Hepatocyte (in vitro differentiated cells): ENCODE measurements around the gene TGFB3. TPM values are rescaled to one million over a fixed set of nuclear protein-coding genes. Genes with fewer than 3 reads are reported as not detected.
A peak's percentile ranks its signal among the peaks of the same experiment; 100 is the strongest.

Experiments used
- DNase-seq: peaks from one replicate; pipeline ENCODE4 v3.0.0-alpha.2; 2016; ENCODE audit warnings: low spot score
- H2AFZ ChIP-seq: fragments of 200-600 bp; sonication (generic); 2 replicates; pipeline ENCODE4 v1.6.0; 2016; ENCODE audit warnings: antibody characterized with exemption, mild to moderate bottlenecking
- H3K27ac ChIP-seq: fragments of 200-600 bp; sonication (generic); 2 replicates; pipeline ENCODE4 v1.5.1; 2016; ENCODE audit warnings: mild to moderate bottlenecking
- H3K27me3 ChIP-seq: fragments of 200-600 bp; sonication (generic); 2 replicates; pipeline ENCODE4 v1.6.1; 2016
- H3K36me3 ChIP-seq: fragments of 200-600 bp; sonication (generic); replicated peaks from 2 replicates; pipeline ENCODE4 v1.5.1; 2016; ENCODE audit warnings: low read depth; ENCODE audit not compliant: insufficient read depth
- H3K4me1 ChIP-seq: fragments of 200-600 bp; sonication (generic); 2 replicates; pipeline ENCODE4 v1.5.1; 2016; ENCODE audit warnings: mild to moderate bottlenecking, moderate library complexity; ENCODE audit not compliant: insufficient read depth
- H3K4me2 ChIP-seq: fragments of 200-600 bp; sonication (generic); 2 replicates; pipeline ENCODE4 v1.6.0; 2016
- H3K4me3 ChIP-seq: fragments of 200-600 bp; sonication (generic); 2 replicates; pipeline ENCODE4 v1.5.1; 2016; ENCODE audit warnings: mild to moderate bottlenecking
- H3K79me2 ChIP-seq: fragments of 200-600 bp; sonication (generic); 2 replicates; pipeline ENCODE4 v1.6.0; 2017; ENCODE audit warnings: mild to moderate bottlenecking
- H3K9me2 ChIP-seq: fragments of 200-600 bp; sonication (generic); replicated peaks from 2 replicates; pipeline ENCODE4 v1.6.0; 2017; ENCODE audit warnings: mild to moderate bottlenecking; ENCODE audit not compliant: insufficient read depth
- H3K9me3 ChIP-seq: fragments of 200-600 bp; sonication (generic); 2 replicates; pipeline ENCODE4 v1.5.1; 2016; ENCODE audit warnings: low read depth, mild to moderate bottlenecking
- H4K20me1 ChIP-seq: fragments of 200-600 bp; sonication (generic); 2 replicates; pipeline ENCODE4 v1.6.0; 2016; ENCODE audit warnings: mild to moderate bottlenecking; ENCODE audit not compliant: insufficient read depth, poor library complexity, severe bottlenecking
- CTCF ChIP-seq: fragments of 200-600 bp; sonication (generic); IDR thresholded peaks from 2 replicates; pipeline ENCODE4 v1.5.1; 2016; ENCODE audit warnings: antibody characterized with exemption, mild to moderate bottlenecking; ENCODE audit not compliant: poor library complexity
- EZH2 ChIP-seq: fragments of 200-600 bp; sonication (generic); IDR thresholded peaks from 2 replicates; pipeline ENCODE4 v1.6.1; 2016; ENCODE audit warnings: antibody characterized with exemption, mild to moderate bottlenecking, borderline replicate concordance
- EZH2phosphoT487 ChIP-seq: fragments of 200-600 bp; sonication (generic); IDR thresholded peaks from one replicate; pipeline ENCODE4 v1.6.1; 2018; ENCODE audit warnings: antibody characterized with exemption, mild to moderate bottlenecking, low read depth, moderate library complexity; ENCODE audit not compliant: unreplicated experiment, severe bottlenecking
- WGBS: methylation state at CpG from one replicate; pipeline ENCODE4 v1.1.6; 2016; ENCODE audit warnings: low lambda C conversion rate; ENCODE audit errors: missing lambda C conversion rate; 5-methylcytosine and 5-hydroxymethylcytosine counted together
- polyA plus RNA-seq: library from polyadenylated mRNA; unstranded; fragments of >200 nt; fragmentation: Nextera tagmentation; extraction: Ambion mirVana; gene quantifications from 2 replicates; pipeline ENCODE4 v1.2.1, GENCODE V29; 2016
- total RNA-seq: library from RNA; depleted of rRNA; stranded (reverse); fragments of >200 nt; gene quantifications from 2 replicates; pipeline ENCODE4 v1.2.3, GENCODE V29; 2014

Gene TGFB3
- total and polyA plus RNA-seq, 2 experiments from 2014 or later, result 23.1 to 26.2 TPM

- no peaks in the 10 kb centered on the region for H3K9me2 ChIP-seq
- peak overlapping the region; percentile 91 for H3K4me2 ChIP-seq
- TF ChIP-seq EZH2 (no peak), CTCF (no peak), EZH2phosphoT487 (no peak)
- no peaks in the 10 kb centered on the region for H3K36me3 ChIP-seq
- H4K20me1 ChIP-seq, result no peaks in the 10 kb centered on the region
- H3K27me3 ChIP-seq, result no peaks in the 10 kb centered on the region
- WGBS, result 59% methylated on average over 8 of the region's 8 CpGs
- H3K79me2 ChIP-seq, result peaks cover 32% of the 10 kb centered on the region
- no peak overlapping the region for H3K4me3 ChIP-seq
- no peaks in the 10 kb centered on the region for H3K9me3 ChIP-seq
- no peak overlapping the region for H2AFZ ChIP-seq
- peaks cover 20% of the 10 kb centered on the region for H3K4me1 ChIP-seq
- DNase-seq, result no peak
- peak overlapping the region; percentile 98 for H3K27ac ChIP-seq
These were observed 939 bp downstream of the TGFB3 start for GRCh38 chr14:75980856-75981255.

GRCh38 chr14:75979648-75980565 lies 1.9 kb downstream of the TGFB3 start:
- TF ChIP-seq EZH2phosphoT487 (no peak), CTCF (no peak), EZH2 (no peak)
- Histone ChIP-seq H3K4me2 (peak overlapping the region; percentile 91), H2AFZ (no peak overlapping the region), H3K27me3 (no peaks in the 10 kb centered on the region), H4K20me1 (no peaks in the 10 kb centered on the region), H3K4me1 (peaks cover 20% of the 10 kb centered on the region), H3K79me2 (peaks cover 38% of the 10 kb centered on the region), H3K27ac (peak overlapping the region; percentile 98), H3K9me3 (no peaks in the 10 kb centered on the region), H3K36me3 (no peaks in the 10 kb centered on the region), H3K4me3 (peak overlapping the region; percentile 24), H3K9me2 (no peaks in the 10 kb centered on the region)
- WGBS, result 69% methylated on average over 27 of the region's 27 CpGs
- no peak for DNase-seq

- DNase-seq, result peak; percentile 62
- Histone ChIP-seq H3K79me2 (peaks cover 38% of the 10 kb centered on the region), H3K9me3 (no peaks in the 10 kb centered on the region), H2AFZ (no peak overlapping the region), H3K9me2 (no peaks in the 10 kb centered on the region), H3K36me3 (no peaks in the 10 kb centered on the region), H4K20me1 (no peaks in the 10 kb centered on the region), H3K4me1 (peaks cover 20% of the 10 kb centered on the region), H3K27me3 (no peaks in the 10 kb centered on the region), H3K4me2 (peak overlapping the region; percentile 91), H3K27ac (no peak overlapping the region), H3K4me3 (no peak overlapping the region)
- WGBS, result 70% methylated on average over 14 of the region's 14 CpGs
- TF ChIP-seq CTCF (peak; percentile 77), EZH2 (no peak)
These were observed 2.7 kb downstream of the TGFB3 start for GRCh38 chr14:75979071-75979571.
